AG08395 (cell line): Measurements from ENCODE around the gene DEDD.

Experiments
- DNase-seq: peaks from one replicate; pipeline ENCODE4 v3.0.0; 2012; ENCODE audit warnings: mixed read lengths, low spot score

DEDD gene, protein sequence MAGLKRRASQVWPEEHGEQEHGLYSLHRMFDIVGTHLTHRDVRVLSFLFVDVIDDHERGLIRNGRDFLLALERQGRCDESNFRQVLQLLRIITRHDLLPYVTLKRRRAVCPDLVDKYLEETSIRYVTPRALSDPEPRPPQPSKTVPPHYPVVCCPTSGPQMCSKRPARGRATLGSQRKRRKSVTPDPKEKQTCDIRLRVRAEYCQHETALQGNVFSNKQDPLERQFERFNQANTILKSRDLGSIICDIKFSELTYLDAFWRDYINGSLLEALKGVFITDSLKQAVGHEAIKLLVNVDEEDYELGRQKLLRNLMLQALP

DNA sequence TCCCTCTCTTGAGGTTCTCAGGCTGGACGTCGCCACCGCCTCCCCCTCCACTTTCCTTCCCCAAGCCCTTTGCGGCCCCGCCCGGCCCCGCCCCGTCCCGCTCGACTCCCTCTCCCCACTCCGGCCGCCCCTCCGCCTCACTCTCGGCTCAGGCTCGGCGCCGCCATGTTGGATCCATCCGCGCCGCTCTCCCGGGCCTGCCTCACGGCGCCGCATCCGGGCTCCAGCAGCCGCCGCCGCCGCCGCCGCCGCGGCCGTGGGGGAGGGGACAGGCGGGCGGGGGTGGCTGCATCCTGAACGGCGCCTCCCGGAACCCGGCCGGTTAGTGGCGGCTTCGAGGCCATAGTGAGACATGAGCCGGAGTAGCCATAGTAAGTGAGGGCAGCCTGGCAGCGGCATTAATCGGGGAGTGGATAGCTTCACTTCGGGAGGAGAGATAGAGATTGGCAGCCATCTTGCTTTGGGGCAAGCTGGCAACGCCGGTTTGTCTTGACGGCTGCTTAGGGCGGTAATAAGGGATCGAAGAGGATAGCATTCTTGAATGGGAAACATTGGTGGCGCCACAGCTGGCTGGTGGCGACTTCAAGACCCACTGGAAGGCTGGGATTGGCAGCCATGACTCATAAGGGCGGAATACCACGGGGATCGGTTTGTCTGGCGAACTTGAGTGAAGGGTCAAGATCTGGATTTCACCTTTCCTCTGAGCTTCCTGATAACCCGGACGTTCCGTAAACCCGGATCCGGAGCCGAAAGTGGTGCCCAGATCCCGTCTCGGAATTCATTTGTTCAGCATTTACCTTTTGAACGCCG is at the start of gene DEDD:
TSS of gene DEDD (minus strand) at position 258 of the 810 bp plus-strand sequence. CDS start 8,205 bp downstream, outside the sequence.
- peak; percentile 96 for DNase-seq

- DNase-seq = peak; percentile 64
Observed at GRCh38 chr1:161182214-161182613, 49.7 kb upstream of the DEDD start.

- DNase-seq = no peak
Observed at GRCh38 chr1:161180639-161181038, 48.2 kb upstream of the DEDD start.

- no peak for DNase-seq
Observed at GRCh38 chr1:161179698-161180097, 47.2 kb upstream of the DEDD start.

DNA sequence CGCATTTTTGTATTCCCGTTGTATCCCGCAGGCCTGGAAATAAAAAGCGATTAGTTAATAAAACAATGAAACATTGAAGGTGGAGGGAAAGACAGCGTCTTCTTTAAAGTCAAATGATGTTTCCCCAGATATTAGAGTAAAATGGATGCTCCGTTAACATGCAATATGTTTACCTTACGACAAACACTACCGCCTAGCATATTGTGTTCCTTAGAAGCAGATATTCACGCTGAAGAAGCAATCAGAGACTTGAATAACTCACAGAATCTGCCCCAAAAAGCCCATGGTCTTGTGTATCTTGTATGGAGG is 45.4 kb upstream of the DEDD start:
- DNase-seq = no peak

DNA sequence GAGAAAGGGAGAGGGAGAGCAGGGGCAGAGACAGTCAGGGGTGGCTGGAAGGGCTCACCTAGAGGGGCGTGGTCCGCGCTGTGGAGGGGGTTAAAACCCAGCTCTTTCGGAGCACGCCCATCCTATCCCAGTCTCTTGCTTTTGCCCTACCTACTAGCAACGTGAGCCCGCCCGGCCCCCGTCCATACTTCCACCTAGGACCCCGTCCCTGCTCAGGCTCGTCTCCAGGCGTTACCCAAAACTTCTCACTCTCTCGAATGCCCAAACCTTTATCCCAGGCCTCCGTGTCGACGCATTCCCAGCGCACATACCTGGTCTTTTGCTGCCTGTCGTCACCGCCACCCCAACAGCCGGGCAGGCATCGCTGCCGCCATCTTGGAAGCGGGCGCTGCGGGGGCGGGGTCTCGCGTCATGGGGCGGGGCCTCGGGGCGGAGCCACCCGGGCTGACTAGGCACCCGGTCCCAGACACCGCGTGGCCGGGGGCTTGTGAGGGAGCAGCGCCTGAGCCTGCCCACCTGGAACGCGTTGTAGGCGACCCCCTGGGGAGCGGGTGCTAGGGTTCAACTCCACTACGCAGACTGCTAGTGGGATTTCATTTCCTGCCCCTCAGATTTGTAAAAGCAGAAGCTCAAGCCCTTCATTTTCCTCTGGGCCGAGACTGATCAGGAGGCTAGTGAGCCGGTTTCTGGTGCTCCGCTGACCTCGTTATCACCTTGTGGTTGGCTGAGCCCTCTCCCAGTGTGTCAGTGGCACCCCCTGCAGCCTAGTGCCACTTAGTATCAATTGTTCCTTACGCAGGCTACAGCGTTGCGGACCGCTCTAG is 44.9 kb upstream of the DEDD start, which contains the start of gene B4GALT3:
TSS of gene B4GALT3 (minus strand) at position 396 of the 824 bp plus-strand sequence. CDS start 1,447 bp downstream, outside the sequence.
- peak; percentile 96 for DNase-seq

DNA sequence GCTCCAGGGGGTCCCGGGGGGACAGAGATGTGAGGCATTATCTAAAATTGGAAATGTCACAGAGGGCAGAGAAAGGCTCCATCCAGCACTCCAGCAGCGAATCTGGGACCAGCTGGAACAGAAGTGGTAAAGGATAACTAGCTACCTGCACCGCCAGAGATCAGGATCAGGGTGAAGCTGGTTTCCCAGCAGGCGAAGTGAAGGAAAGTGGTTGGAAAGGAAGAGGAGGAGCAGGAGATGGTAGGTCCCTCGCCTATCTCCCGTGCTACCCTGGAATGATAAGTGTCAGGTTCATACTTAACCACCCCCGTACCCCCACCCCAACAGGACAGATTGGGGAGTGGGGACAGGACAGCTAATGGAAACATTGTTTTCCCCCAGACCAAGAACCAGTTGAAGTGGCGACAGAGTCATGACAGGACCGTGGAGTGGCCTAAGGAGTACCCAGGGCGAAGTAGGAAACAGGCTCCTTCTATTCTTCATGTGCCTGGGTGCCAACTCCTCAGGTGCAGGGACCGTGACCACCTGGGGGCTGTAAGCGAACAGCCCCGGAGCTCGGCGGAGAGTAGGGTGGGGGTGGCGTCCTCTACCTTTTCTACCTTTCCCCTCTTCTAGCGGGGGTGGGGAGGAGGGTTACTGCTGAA is 44.1 kb upstream of the DEDD start:
- no peak for DNase-seq

- no peak for DNase-seq
Observed at GRCh38 chr1:161175771-161176453, 43.4 kb upstream of the DEDD start.

- DNase-seq = no peak
Observed at GRCh38 chr1:161174911-161175310, 42.4 kb upstream of the DEDD start.

DNA sequence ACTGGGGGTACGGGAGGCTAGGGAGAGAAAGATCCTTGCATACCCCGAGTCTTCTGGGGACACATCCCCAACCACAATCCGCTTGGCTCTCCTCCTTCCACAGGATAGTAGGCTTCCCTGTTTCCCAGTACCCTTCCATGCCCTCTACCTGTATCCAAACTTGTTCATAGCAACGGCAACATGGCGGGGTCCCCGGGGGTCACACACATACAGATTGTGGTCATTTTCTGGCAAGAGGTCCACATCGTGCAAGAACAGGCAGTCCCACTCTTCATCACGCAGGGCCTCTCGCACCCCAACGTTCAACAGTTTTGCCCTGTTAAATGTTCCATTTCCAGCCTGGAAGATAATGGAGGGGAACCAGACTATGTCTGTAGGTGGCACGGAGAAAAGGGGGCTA is 41.2 kb upstream of the DEDD start:
- DNase-seq = no peak

- DNase-seq = peak; percentile 84
Observed at GRCh38 chr1:161172776-161173376, 40.4 kb upstream of the DEDD start.

- no peak for DNase-seq
Observed at GRCh38 chr1:161172349-161172748, 39.9 kb upstream of the DEDD start.

DNA sequence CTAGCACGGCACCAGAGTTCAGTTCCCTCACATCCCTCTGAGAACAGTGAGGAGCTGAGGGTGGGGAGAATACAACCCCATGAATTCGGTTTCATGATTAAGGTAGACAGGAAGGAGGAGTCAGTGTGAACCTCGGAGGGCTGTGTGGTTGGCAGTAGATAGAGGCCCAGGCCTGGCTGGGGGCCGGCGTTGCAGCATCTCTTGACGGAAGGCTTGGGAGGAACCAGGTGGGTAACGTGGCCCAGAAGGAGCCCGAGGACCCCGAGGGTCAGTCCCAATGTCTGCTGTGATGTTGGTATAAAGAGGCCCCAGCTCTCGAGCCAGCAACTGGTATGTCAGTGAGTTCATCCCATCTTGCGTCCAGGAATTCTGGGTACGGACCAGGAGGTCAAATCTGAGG is 39.2 kb upstream of the DEDD start:
- DNase-seq = no peak

DNA sequence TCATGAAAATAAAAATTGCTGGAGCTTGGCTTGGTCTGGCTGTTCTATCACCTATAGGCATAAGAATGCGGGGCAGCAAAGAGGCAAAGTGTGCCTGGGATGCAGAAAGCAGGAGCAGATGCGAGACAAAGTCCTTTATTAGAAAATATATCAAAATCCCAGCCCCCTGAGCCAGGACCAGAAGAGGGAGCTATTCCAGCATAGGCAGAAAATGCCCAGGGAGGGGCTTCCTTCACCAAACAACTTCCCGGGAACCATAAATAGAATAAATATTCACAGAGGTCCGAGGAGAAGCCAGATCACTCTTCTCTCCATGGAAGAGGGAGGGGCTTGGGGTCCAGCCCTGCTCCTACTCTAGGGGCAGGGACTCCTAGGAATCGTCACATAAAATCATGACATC is 38.7 kb upstream of the DEDD start:
- no peak for DNase-seq

DNA sequence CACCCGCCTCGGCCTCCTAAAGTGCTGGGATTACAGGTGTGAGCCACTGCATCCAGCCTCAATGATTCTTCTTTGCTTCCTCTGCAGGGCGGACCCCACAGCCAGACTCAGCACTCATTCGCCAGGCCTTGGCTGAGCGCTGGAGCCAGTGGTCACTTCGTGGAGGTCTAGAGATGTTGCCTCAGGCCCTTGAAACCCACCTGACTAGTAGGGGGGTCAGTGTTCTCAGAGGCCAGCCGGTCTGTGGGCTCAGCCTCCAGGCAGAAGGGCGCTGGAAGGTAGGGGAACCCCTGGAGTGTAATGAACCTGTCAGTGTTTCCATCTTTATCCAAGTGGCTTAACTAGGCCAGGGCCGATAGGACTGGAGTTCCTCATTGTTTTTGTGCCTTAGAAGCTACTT is 36.4 kb upstream of the DEDD start:
- DNase-seq = no peak

GRCh38 chr1:161166669-161167548 is 34.4 kb upstream of the DEDD start:
- DNase-seq = no peak

GRCh38 chr1:161165742-161166668 is 33.5 kb upstream of the DEDD start, which contains the start of gene PPOX:
TSS of gene PPOX (plus strand) at chr1:161166426. CDS start at chr1:161166848, 422 bp downstream.
- DNase-seq = peak; percentile 94

- DNase-seq = no peak
Observed at GRCh38 chr1:161164901-161165610, 32.6 kb upstream of the DEDD start.
